NCI-H69 (cell line): ENCODE results near the gene TMEM35A.
"Not testable (repeated sequence)": the region's sequence is repeated elsewhere in the genome, so short reads cannot be mapped to it uniquely, and the experiment has no call there.

ENCODE experiments used
- DNase-seq: peaks from one replicate; lab custom pipeline; 2025; lab: John Stamatoyannopoulos, UW

Gene TMEM35A, protein sequence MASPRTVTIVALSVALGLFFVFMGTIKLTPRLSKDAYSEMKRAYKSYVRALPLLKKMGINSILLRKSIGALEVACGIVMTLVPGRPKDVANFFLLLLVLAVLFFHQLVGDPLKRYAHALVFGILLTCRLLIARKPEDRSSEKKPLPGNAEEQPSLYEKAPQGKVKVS

DNA sequence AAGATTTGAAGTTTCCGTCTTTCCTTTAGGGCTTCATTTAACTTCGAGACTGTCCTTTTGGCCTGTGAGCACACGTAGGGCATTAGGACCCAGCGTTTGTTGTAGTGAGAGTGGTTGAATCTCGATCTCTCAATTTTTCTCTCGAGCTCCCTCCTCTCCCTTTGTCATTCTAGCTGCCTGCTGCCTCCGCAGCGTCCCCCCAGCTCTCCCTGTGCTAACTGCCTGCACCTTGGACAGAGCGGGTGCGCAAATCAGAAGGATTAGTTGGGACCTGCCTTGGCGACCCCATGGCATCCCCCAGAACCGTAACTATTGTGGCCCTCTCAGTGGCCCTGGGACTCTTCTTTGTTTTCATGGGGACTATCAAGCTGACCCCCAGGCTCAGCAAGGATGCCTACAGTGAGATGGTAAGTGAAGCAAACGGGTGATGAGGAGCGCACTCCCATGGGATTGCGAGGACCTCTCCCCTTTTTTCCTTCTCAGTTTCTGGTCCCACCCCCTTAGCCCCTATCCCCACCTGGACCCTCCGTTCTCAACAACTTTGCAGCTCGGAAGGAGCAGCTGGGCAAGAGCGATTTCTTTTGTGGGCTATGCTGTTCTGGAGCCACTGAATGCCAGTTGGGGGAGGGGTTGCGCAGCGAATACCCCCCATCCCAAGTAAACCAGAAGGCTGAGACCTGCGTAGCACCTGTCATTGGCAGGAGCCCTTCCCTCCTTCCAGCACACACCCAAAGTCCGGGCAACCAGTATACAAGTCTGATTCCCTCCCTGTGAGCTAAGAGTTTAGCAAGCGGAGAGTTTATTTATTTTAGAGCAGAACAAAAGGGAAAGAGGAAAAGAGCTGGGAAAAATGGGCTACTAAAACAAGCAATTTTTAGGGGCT is at the start of gene TMEM35A:
TMEM35A (plus strand) TSS at position 164 of the 883 bp plus-strand sequence; CDS start at position 288, 124 bp downstream.
- peak; percentile 61 for DNase-seq

DNA sequence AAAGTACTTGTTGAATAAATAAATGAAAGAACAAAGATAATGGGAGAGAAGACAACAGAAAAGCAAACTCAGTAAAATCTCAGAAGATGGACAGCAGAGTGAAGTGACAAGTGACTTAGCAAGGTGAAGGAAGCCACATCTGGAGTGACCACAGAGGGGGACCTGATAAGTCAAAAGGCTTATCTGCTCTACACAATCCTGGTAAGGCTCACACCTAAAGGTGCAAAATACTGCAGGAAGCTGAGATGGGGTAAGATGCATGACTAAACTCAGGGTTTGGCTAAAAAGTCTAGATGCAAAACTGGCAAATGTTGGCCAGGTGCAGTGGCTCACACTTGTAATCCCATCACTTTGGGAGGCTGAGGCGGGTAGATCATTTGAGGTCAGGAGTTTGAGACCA is 49.0 kb upstream of the TMEM35A start:
- no peak for DNase-seq

DNA sequence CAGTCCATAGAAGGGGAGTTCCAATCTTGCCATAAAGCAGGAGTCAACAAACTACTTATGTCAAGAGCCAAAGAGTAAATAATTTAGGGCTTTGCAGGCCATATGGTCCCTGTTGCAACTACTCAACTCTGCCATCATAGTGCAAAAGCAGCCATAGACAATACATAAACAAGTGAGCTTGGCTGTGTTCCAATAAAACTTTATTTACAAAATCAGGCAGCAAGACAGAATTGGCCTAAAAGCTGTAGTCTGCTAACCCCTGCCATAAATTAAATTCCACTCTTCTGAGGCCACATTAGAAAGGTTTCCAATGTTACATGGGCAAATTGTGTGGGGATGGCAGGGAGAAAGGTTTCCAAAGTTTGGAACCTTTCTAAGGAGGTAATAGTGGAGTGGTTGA is 41.4 kb upstream of the TMEM35A start:
- no peak for DNase-seq

DNA sequence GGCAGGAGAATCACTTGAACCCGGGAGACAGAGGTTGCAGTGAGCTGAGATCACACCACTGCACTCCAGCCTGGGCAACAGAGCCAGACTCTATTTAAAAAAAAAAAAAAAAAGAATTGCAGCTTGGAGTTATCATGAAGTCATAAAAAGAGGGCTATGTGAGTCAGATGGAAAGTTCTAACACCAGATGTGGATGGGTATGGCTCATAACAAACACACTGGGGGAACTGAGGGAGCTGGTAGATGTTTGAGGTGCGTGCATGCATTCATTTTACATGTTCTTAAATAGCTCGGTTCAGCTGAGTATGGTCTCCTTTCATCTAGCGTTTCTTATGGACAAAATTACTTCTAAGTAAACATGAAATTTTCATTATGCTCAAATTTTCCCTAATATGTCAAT is 38.5 kb upstream of the TMEM35A start:
- DNase-seq: no peak

DNA sequence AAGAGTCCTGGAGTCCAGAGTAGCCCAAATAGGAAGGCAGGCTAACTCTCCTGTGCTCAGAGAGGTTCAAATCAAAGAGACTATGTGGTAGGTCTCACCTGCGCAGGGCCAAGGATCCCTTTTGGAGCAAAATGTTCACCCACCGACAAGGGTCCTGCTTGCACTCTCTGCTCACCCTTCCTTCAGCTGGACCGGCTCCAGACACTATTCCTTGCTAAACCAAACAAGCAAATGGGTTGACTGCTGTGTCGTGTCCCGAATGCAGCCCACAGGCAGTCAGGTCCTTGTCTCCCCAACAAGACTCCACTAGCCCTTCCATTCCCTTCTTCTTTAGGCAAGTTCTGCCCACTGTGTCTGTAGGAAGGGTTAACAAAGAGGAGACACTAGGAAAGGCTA is 27.5 kb upstream of the TMEM35A start:
- peak; percentile 29 for DNase-seq

DNA sequence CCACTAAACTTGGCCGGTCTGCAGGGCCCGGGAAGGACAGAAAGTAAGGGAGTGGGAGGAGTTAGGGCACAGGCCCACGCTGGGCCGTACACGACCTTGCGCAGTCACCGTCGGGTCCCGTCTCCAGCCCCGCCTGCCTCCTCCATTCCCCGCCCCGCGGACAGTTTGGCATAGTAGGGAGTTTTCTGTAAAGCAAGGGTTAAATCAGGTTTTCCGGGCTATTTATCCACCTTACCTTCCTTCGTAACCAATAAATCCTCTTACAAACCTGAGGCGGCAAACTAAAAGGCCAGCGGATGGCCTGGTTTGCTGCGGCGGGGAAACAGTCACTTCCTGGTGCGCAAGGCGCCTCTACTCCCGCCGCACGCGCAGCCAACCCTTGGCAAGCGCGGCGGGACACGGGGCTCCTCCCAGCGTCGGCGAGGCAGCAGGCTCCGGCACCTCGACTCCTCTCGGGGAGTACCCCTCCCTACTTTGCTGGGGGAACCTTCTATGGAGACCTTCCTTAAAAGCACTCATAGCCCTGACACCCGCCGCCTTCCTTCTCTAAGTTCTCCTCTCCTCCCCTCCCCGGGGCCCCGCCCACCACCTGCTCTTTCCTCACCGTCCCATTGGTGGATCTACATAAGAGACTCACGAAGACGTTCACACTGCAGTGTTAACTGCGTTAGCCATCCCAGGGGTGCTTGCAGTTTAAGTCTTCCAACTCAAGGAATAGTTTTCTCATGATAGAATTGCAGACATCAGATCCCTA is 27.0 kb upstream of the TMEM35A start, which contains the start of gene TRMT2B:
TRMT2B (minus strand) TSS at position 563 of the 754 bp plus-strand sequence. CDS start 9,822 bp downstream, outside the sequence.
- peak; percentile 87 for DNase-seq

DNA sequence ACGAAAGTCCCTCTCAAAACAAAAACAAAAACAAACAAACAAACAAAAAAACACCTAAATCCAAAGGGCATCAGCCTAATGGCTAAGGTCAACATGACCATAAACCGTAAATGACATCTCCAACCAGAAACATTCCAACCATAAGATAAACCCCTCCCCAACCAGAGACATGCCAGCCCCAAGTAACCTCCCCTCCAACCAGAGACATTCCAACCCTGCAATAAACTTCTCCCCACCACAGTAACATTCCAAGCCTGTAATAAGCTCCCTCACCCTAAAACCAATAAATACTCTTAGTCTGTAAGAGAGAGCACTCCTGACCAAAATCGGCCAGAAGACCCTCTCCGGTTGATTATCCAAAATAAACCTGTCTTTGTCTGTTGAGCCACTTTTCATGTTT is 22.1 kb upstream of the TMEM35A start:
- not testable (repeated sequence) for DNase-seq

DNA sequence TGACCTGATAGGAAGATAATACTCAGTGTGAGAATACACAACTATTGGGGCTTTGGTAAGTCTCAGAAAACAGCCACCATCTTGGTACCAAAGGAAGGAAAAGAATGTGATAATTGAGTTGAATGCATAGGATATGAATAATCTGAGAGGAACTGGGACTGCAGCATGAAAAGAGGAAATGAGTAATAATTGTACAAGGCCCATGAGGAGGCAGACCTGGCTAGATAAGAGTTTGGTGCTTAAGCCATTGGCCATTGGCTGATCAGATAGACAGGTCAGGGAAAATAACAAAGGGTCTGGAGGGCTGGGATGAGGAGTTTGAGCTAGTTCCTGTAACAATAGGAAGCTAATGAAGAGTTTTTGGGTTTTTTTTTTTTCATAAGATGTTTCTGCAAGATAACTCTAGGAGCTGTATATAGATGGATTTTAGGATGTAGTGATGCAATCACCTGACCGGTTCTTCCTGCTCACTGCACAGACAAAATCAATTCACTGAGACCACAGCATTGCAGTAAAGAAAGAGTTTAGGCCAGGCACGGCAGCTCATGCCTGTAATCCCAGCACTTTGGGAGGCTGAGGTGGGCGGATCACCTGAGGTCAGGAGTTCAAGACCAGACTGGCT is 21.5 kb upstream of the TMEM35A start:
- DNase-seq: no peak

DNA sequence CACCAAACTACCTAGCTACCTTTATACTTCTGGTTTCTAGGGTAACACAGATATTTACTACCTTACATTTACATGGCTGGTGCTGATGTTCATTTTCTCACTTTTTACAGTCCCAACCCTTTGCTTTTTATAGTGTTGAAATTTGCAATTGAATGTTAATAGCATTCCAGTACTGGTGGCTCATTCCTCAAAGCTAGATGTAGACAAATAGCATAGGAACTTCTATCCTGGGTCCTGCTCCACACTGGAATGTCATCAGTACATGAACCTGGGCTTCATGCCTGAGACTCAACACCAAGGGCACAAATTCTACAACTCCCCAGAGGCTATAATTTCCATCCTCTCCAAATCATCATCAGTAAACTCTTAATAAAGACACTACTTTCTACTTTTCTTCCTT is 16.5 kb upstream of the TMEM35A start:
- no peak for DNase-seq

DNA sequence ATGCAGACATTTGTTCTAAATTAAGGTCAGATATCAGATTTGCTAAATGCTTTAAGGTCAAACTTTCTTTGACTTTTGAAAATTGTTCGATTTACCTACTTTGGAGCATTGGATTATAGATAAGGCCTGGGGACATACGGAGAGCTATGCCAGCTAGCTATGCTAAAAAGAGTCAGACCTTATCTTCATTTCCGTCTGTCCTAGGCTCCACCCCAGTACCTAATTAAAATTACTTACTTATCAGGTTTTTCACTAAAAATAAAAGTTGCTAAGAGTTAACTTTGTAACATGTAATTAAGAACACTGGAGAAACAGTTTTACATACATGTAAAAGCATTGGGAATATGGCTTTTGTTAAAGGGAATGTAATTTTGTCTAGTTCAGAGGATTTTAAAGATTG is 7.1 kb upstream of the TMEM35A start:
- no peak for DNase-seq

DNA sequence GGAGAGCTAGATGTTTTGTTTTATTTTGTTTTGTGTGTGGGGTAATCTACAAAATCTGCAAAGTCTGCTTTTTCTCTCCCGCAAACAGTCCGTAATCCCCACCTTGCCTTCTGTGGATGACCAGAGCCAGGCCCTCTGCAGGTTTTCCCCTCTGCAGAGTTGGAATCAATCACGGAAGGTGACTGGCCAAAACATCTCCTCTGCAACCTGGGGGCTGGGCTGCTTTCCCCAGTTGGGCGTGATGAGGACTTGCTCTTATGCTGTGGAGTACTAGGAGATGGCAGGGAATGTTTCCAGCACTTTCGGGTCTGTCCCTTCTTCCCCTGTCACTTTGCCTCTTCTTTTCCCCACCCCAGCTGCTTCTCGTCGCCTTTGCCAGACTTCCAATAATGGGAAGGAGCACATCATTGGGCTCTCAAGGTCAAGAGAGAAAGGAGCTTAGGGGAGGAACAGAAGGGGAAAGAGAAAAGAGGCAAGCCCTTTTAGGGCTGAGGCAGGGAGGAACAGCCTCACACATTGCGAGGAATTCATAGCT is 1.1 kb downstream of the TMEM35A start:
- DNase-seq: no peak

DNA sequence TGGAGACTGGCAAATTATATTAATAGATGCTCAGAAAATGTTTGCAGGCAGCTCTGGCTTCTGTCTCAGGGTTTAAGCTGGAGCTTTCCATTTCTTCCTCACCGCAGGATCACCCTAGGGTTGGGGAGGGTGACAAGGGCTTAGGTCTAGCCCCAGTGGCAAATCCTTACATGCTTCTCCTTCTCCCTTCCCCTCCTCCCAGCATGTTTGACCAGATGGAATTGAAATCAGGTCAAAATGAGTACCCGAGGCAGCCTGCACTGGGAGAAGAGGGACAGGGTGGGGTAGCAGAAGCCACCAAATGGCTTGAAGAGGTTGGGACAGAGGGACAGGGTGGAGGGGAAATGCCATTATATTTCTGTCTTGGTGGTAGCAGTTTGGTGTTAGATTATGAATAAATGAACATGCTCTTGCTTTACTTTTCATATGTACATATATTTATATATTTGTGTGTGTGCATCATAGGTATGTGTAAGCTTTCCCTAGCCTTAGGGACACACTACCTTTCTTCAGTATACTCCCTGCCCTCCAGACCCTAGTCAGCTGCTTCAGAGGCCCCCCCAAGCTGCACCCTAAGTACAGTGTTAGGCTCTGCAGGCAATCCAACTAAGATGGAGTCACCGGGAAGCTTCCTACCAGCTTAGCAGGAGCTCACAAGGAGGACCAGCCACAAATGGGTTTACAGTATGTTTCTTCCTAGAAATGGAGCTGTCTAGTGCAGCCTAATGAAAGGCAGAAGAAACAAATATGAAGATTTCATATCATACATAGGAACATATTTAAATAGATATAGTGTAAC is 1.8 kb downstream of the TMEM35A start:
- no peak for DNase-seq

DNA sequence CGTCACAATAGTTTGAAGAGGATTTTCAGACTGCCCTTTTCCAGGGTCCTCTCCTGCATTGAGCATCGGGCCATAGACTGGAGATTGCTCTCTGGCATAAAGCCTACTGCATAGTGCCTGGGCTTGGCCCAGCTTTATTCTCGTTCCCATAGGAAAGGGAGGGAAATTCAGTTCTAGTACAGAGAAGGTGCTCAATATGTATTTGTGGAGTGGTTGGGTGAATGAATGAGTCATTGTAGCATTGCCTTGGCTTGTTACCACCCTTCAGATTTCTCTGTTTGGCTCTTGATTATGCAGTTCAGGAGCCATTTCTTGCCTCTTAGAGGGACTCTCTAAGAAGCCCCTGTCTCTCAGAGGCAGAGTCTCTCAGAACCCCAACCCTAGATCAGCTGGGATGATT is 2.6 kb downstream of the TMEM35A start:
- DNase-seq: no peak

DNA sequence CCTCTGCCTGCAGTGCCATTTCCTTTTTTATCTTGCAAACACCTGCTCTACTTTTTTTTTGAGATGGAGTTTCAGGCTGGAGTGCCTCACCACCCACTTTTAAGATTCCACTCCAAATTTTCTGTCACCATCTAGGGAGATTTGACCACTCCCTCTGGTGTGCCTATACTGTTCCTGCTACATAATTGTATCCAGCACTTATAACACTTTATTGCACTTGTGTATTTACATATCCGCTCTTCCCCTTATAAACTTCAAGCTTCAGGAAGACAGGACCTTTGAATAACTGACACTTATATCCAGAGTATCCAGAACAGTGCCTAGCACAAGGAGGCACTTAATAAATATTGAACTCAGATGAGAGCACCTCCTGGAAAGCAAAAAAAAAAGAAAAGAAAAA is 13.1 kb downstream of the TMEM35A start:
- no peak for DNase-seq

DNA sequence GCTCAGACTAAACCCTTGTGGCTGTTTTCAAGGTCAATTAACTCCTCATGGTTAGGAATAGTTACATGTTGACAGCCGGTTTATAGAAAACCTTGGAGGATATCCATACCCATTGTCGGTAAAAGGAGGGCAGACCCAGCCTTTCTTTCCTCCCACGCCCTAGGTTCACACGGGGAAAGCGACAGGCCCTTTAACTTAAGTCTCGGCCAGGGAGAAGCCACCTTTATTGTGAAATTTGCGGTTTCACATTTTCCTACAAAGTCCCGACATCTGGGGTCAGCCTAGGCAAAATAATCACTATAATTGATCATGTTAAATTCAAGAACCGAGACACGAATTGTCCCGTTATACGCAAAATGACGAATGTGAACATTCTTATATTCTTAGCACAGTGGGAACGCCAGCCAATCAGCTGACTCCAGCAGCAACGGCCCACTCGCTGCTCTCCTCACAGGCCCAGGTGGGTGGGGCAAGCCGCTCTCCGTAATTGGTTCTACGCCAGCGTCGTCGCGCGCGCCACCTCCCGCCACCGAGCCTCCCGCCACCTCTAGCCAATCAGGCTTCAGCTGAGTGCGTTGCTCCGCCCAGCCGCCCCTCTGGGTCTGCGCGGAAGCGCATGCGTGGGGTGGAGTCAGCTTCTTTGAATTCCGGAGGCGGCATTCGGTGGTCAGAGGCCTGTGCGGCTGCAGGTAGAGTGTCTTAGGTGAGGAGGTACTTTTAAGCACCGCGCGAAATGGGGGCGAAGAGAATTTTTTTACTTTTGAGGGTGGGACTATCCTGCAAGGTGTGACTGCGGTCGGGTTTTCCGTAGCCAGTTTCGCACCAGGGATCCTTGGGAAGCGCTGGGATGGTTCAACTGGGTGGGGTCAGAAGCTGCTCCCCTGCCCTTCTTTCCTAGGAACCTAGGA is 19.1 kb downstream of the TMEM35A start, which contains the start of gene CENPI:
CENPI (plus strand) TSS at position 659 of the 908 bp plus-strand sequence. CDS start 2,867 bp downstream, outside the sequence.
- DNase-seq: peak; percentile 96

DNA sequence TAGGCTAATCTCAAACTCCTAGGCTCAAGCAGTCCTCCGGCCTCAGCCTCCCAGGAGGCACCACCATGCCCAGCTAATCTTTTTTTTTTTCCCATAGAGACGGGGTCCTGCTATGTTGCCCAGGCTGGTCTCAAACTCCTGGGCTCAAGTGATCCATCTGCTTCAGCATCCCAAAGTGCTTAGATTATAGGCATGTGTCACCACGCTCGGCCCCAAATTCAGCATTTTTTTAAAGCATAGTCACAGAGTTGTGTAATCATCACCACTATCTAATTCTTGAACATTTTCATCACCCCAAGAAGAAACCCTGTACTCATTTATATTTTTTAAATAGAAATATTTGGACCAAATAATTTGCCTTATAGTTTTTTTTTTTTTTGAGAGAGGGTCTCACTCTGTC is 29.6 kb downstream of the TMEM35A start:
- DNase-seq: no peak

DNA sequence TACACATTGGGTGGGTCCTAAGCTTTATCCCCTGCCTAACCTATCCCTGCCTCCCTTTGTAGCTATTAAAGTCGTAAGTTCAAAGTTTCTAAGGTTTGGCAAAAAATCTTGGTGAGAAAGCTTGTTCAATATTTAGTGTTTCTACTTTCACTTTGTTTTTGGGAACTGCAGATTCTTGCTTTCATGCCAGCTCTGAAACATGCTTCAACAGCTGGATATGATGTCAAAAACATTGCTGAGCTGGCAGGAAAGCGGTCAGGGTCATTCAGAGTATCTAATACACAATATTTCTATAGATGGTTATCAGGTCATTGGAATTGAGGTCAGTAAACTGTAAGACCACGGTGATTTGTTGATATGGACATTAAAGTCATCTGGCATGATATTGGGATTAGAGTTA is 39.0 kb downstream of the TMEM35A start:
- no peak for DNase-seq

DNA sequence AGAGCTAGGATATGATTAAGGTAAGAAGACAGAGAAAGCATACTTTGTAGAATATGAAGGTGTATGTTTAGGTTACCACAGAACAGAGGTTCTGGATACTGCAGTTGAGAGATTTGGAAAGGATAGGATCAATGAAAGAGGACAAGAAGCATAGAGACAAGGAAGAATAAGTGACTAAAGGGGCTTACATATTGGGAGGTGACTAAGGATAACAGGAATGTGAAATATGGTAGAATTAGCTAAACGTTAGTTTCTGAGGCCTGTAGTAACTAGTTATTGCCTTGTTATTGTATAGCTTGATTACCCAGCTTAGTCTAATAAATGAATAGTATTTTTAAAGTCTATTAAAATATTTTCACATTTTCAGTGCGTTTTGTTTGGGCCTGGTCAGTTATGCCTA is 57.6 kb downstream of the TMEM35A start:
- DNase-seq: no peak
